ENCODE data around the gene CCDC87. TPM values are rescaled to one million over a fixed set of nuclear protein-coding genes. Genes with fewer than 3 reads are reported as not detected.

CCDC87 gene
- total and polyA plus RNA-seq, 2 of the 8 experiments (the other 6 are each of a cell fraction or from before 2014, with no cell fraction given), result 0.32 to 0.99 TPM

DNA sequence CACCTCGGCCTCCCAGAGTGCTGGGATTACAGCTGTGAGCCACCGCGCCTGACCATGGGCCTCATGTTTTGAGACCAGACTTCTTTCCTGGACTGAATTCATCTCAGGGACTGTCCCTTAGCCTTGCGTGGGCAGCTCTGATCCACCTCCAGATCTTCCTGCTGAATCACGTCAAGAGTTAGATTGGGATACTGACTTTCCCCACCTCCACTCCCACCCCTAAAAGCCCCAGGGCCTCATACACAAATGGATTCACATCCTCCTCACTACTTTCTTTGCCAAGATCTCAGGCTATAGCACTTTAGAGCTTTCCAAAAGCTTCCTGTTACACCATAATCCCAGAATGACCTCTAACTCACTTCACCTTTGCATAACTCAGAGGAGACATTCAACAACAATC is 12.1 kb downstream of the CCDC87 start:
- POLR2A ChIA-PET (ENCODE audit: partially characterized antibody), result interaction anchor here (0.6 to 6.8 kb wide), 11 partner anchors 10 to 142 kb away, joined by 3 to 51 read pairs (median 4); partner anchors contain the start of genes CCDC87, CCS, CTSF and MRPL11
- H3K79me1 ChIP-seq (ENCODE audit: low read depth, low read length), result no peaks in the 10 kb centered on the region

More for the DNA sequence above, 12.1 kb downstream of the CCDC87 start:
- DNase-seq (ENCODE audit: low read depth in 1 of 2, low spot score in 2 of 2), result no peak
- H2BK15ac ChIP-seq (ENCODE audit: low read length), result no peak overlapping the region; the same call in 1 of the 2 replicates
- H4K8ac ChIP-seq (ENCODE audit: extremely low read depth, insufficient read depth, low read length), result no peak overlapping the region
- peaks cover 0 to 6% (median 4%) of the 10 kb centered on the region in 4 experiments; a peak in 5 of 7 replicates for H3K4me1 ChIP-seq (replicated peaks in 1 of 4; ENCODE audit: control insufficient read depth in 3 of 4, insufficient read depth in 4 of 4, low read length in 3 of 4)
- H3K4me3 ChIP-seq (ENCODE audit: extremely low read depth in 1 of 4, insufficient read depth in 2 of 4, low read depth in 3 of 4, low read length in 4 of 4), result no peak overlapping the region
- no peak overlapping the region for H3K56ac ChIP-seq (replicated peaks; ENCODE audit: insufficient read length, low read depth, low read length)
- H2BK20ac ChIP-seq (ENCODE audit: low read length), result no peak overlapping the region
- H3K9ac ChIP-seq (replicated peaks in 1 of 4; ENCODE audit: extremely low read depth in 1 of 4, low read depth in 3 of 4, low read length in 3 of 4), result no peak overlapping the region
- no peaks in the 10 kb centered on the region for H3K36me3 ChIP-seq (ENCODE audit: control insufficient read depth in 2 of 4, insufficient read depth in 4 of 4, low read length in 3 of 4)
- TF ChIP-seq TAF7 (optimal IDR thresholded peaks at IDR 0.05; ENCODE audit: borderline replicate concordance, low read depth, low read length), result no peak
- TF ChIP-seq EP300 (IDR thresholded peaks at IDR 0.05; ENCODE audit: borderline replicate concordance in 1 of 2, low read depth in 2 of 2, low read length in 2 of 2), result no peak
- no peak for TF ChIP-seq EGR1 (IDR thresholded peaks at IDR 0.05; ENCODE audit: borderline replicate concordance, low read depth, low read length)
- TF ChIP-seq SIRT6 (IDR thresholded peaks at IDR 0.05; ENCODE audit: low read length), result no peak
- no peak for TF ChIP-seq CBX8 (IDR thresholded peaks at IDR 0.05; ENCODE audit: borderline replicate concordance, low read depth, low read length)
- TF ChIP-seq SP2 (IDR thresholded peaks at IDR 0.05; ENCODE audit: low read length), result no peak
- TF ChIP-seq YY1 (IDR thresholded peaks at IDR 0.05; ENCODE audit: low read depth, low read length), result no peak
- no peak for TF ChIP-seq CTCF (IDR thresholded peaks at IDR 0.05; ENCODE audit: control extremely low read depth in 1 of 3, insufficient read depth in 1 of 3, low read depth in 1 of 3, low read length in 3 of 3)
- 96% methylated on average over 5 of the region's 5 CpGs; no CpG with 5 or more reads in 1 of the 2 experiments for WGBS, 2 experiments (ENCODE audit: extremely low coverage in 1 of 2, insufficient coverage in 1 of 2, insufficient read length in 1 of 2, insufficient replicate concordance in 2 of 2, low coverage in 1 of 2, low lambda C conversion rate in 2 of 2, missing lambda C conversion rate in 1 of 2)
- no peak for FAIRE-seq
- no peak overlapping the region for H2BK5ac ChIP-seq (ENCODE audit: low read depth, low read length)
- H4K91ac ChIP-seq (replicated peaks; ENCODE audit: insufficient read length, low read length), result no peak overlapping the region
- no peaks in the 10 kb centered on the region for H4K20me1 ChIP-seq (replicated peaks in 1 of 2; ENCODE audit: control insufficient read depth in 1 of 2, insufficient read depth in 2 of 2, low read length in 2 of 2)
- no peak overlapping the region for H3K18ac ChIP-seq (ENCODE audit: extremely low read depth, low read length)
- no peaks in the 10 kb centered on the region for H3K9me3 ChIP-seq (ENCODE audit: insufficient read depth in 2 of 2, low read depth in 1 of 2, low read length in 1 of 2)
- H2AFZ ChIP-seq (ENCODE audit: low read length), result no peak overlapping the region
- no peaks in the 10 kb centered on the region for H3K23me2 ChIP-seq (ENCODE audit: low read depth, low read length)
- H2AK5ac ChIP-seq (ENCODE audit: low read depth, low read length), result 0 out of 2 replicates have a peak overlapping the region, but pooled peaks have one; percentile 24
- no peak overlapping the region for H3K14ac ChIP-seq (ENCODE audit: insufficient read length)
- H3K4ac ChIP-seq (replicated peaks; ENCODE audit: insufficient read length, low read depth, low read length), result no peak overlapping the region
- H2BK120ac ChIP-seq (replicated peaks; ENCODE audit: low read depth, low read length), result no peak overlapping the region
- H3K23ac ChIP-seq (ENCODE audit: insufficient read length), result no peak overlapping the region
- H3K27ac ChIP-seq (ENCODE audit: low read depth, low read length), result no peak overlapping the region; the same call in 1 of the 2 replicates
- H2BK12ac ChIP-seq (ENCODE audit: low read depth, low read length), result no peak overlapping the region; the same call in 1 of the 2 replicates
- H3K27me3 ChIP-seq (replicated peaks in 1 of 4; ENCODE audit: control insufficient read depth in 3 of 4, extremely low read depth in 1 of 4, insufficient read depth in 3 of 4, low read length in 3 of 4), result peaks cover 0 to 6% (median 1%) of the 10 kb centered on the region in 4 experiments; a peak in 2 of 7 replicates
- H3K79me2 ChIP-seq (ENCODE audit: control insufficient read depth in 1 of 2, insufficient read depth in 2 of 2, low read length in 2 of 2), result no peaks in the 10 kb centered on the region
- CTCF ChIA-PET (ENCODE audit: partially characterized antibody), result interaction anchor here (0.5 to 6.2 kb wide), 16 partner anchors 11 to 100 kb away, joined by 3 to 46 read pairs (median 4); partner anchors contain the start of genes ACTN3, CCDC87, CCS and CTSF
- H4K5ac ChIP-seq (ENCODE audit: insufficient read length, low read depth, low read length), result no peak overlapping the region
- H3K4me2 ChIP-seq (ENCODE audit: insufficient read depth in 1 of 2, low read depth in 2 of 2, low read length in 2 of 2), result no peak overlapping the region
